HG02588 (cell line): ENCODE data around the gene KIAA1755.

Source experiments
- ATAC-seq: cut with Tn5 transposase; IDR thresholded peaks from one replicate; pipeline ENCODE4 v1.9.1; 2021; ENCODE audit warnings: mild to moderate bottlenecking, moderate library complexity; ENCODE audit not compliant: unreplicated experiment

KIAA1755 gene

GRCh38 chr20:38209054-38209675, 51.4 kb downstream of the KIAA1755 start:
- ATAC-seq = no peak

GRCh38 chr20:38208523-38208922, 52.0 kb downstream of the KIAA1755 start:
- ATAC-seq = no peak

- no peak for ATAC-seq
Observed at GRCh38 chr20:38208088-38208487, 52.4 kb downstream of the KIAA1755 start.

- no peak for ATAC-seq
Observed at GRCh38 chr20:38207621-38208020, 52.9 kb downstream of the KIAA1755 start.

- no peak for ATAC-seq
Observed at GRCh38 chr20:38205001-38205400, 55.5 kb downstream of the KIAA1755 start.

GRCh38 chr20:38203981-38204357, 56.6 kb downstream of the KIAA1755 start:
- ATAC-seq = no peak

GRCh38 chr20:38203337-38203980, 57.1 kb downstream of the KIAA1755 start:
- ATAC-seq = no peak

- no peak for ATAC-seq
Observed at GRCh38 chr20:38202982-38203293, 57.6 kb downstream of the KIAA1755 start.

GRCh38 chr20:38202153-38202981, 58.2 kb downstream of the KIAA1755 start:
- ATAC-seq = no peak

- no peak for ATAC-seq
Observed at GRCh38 chr20:38201356-38201755, 59.2 kb downstream of the KIAA1755 start.

- no peak for ATAC-seq
Observed at GRCh38 chr20:38200646-38201045, 59.9 kb downstream of the KIAA1755 start.

GRCh38 chr20:38199501-38200390, 60.8 kb downstream of the KIAA1755 start:
- ATAC-seq = no peak

GRCh38 chr20:38198238-38198861, 62.2 kb downstream of the KIAA1755 start:
- ATAC-seq = no peak

GRCh38 chr20:38197619-38198018, 62.9 kb downstream of the KIAA1755 start:
- no peak for ATAC-seq

- no peak for ATAC-seq
Observed at GRCh38 chr20:38197217-38197616, 63.3 kb downstream of the KIAA1755 start.

- no peak for ATAC-seq
Observed at GRCh38 chr20:38196592-38196991, 63.9 kb downstream of the KIAA1755 start.

- no peak for ATAC-seq
Observed at GRCh38 chr20:38196076-38196475, 64.5 kb downstream of the KIAA1755 start.

- ATAC-seq = no peak
Observed at GRCh38 chr20:38195521-38195920, 65.0 kb downstream of the KIAA1755 start.

- ATAC-seq = no peak
Observed at GRCh38 chr20:38194971-38195504, 65.5 kb downstream of the KIAA1755 start.

GRCh38 chr20:38193586-38194105, 66.9 kb downstream of the KIAA1755 start:
- ATAC-seq = no peak
